DOHH2 (cell line): ENCODE results near the gene OXSR1.
"Not testable (repeated sequence)": the region's sequence is repeated elsewhere in the genome, so short reads cannot be mapped to it uniquely, and the experiment has no call there.

Experiments used
- H3F3A ChIP-seq: fragments of 200-600 bp; sonication (generic), shearing (Covaris generic); 2 replicates; pipeline ENCODE4 v1.6.0; 2016; ENCODE audit warnings: antibody characterized with exemption, mild to moderate bottlenecking; ENCODE audit not compliant: control insufficient read depth, insufficient read depth
- H3K27ac ChIP-seq: fragments of 200-600 bp; sonication (generic); 2 replicates; pipeline ENCODE4 v1.5.1; 2014; ENCODE audit warnings: low read depth, mild to moderate bottlenecking, low read length, moderate library complexity
- H3K27me3 ChIP-seq: fragments of 200-600 bp; sonication (generic); 2 replicates; pipeline ENCODE4 v1.6.1; 2014; ENCODE audit warnings: mild to moderate bottlenecking, low read length, mixed read lengths; ENCODE audit not compliant: control insufficient read depth
- H3K36me3 ChIP-seq: fragments of 200-600 bp; sonication (generic); 2 replicates; pipeline ENCODE4 v1.6.1; 2014; ENCODE audit warnings: mild to moderate bottlenecking, low read length, moderate library complexity, mixed read lengths; ENCODE audit not compliant: control insufficient read depth
- H3K4me1 ChIP-seq: fragments of 200-600 bp; sonication (generic); 2 replicates; pipeline ENCODE4 v1.6.1; 2014; ENCODE audit warnings: mild to moderate bottlenecking, low read length, mixed read lengths; ENCODE audit not compliant: control insufficient read depth
- H3K4me2 ChIP-seq: fragments of 200-600 bp; sonication (generic); 2 replicates; pipeline ENCODE4 v1.6.0; 2014; ENCODE audit warnings: mild to moderate bottlenecking, low read length, moderate library complexity
- H3K4me3 ChIP-seq: fragments of 200-600 bp; sonication (generic); 2 replicates; pipeline ENCODE4 v1.5.1; 2014; ENCODE audit warnings: mild to moderate bottlenecking, low read length, mixed read lengths
- H3K79me2 ChIP-seq: fragments of 200-600 bp; sonication (generic); 2 replicates; pipeline ENCODE4 v1.6.1; 2014; ENCODE audit warnings: mild to moderate bottlenecking, low read length, mixed read lengths; ENCODE audit not compliant: control insufficient read depth
- H3K9me2 ChIP-seq: fragments of 200-600 bp; sonication (generic); replicated peaks from 2 replicates; pipeline ENCODE4 v1.6.1; 2014; ENCODE audit warnings: mild to moderate bottlenecking, low read length, mixed read lengths; ENCODE audit not compliant: control insufficient read depth
- H3K9me3 ChIP-seq: fragments of 200-600 bp; sonication (generic); 2 replicates; pipeline ENCODE4 v1.6.1; 2014; ENCODE audit warnings: antibody characterized with exemption, low read length, mixed read lengths; ENCODE audit not compliant: control insufficient read depth, insufficient read depth
- H4K20me1 ChIP-seq: fragments of 200-600 bp; sonication (generic); 2 replicates; pipeline ENCODE4 v1.6.0; 2014; ENCODE audit warnings: low read depth, mild to moderate bottlenecking, antibody characterized with exemption, low read length, moderate library complexity; ENCODE audit not compliant: control insufficient read depth, insufficient read depth
- EZH2phosphoT487 ChIP-seq: fragments of 200-600 bp; sonication (generic); IDR thresholded peaks from 2 replicates; pipeline ENCODE4 v1.6.1; 2017; ENCODE audit warnings: borderline replicate concordance, mild to moderate bottlenecking, antibody characterized with exemption, low read length, moderate library complexity, mixed read lengths
- TF ChIP-seq, protein P1 (sequence below): fragments of 200-600 bp; sonication (generic); IDR thresholded peaks from one replicate; pipeline ENCODE4 v1.5.1; 2014; ENCODE audit warnings: antibody characterized with exemption, mild to moderate bottlenecking, low read depth, low read length; ENCODE audit not compliant: poor library complexity, severe bottlenecking

The OXSR1 gene

DNA sequence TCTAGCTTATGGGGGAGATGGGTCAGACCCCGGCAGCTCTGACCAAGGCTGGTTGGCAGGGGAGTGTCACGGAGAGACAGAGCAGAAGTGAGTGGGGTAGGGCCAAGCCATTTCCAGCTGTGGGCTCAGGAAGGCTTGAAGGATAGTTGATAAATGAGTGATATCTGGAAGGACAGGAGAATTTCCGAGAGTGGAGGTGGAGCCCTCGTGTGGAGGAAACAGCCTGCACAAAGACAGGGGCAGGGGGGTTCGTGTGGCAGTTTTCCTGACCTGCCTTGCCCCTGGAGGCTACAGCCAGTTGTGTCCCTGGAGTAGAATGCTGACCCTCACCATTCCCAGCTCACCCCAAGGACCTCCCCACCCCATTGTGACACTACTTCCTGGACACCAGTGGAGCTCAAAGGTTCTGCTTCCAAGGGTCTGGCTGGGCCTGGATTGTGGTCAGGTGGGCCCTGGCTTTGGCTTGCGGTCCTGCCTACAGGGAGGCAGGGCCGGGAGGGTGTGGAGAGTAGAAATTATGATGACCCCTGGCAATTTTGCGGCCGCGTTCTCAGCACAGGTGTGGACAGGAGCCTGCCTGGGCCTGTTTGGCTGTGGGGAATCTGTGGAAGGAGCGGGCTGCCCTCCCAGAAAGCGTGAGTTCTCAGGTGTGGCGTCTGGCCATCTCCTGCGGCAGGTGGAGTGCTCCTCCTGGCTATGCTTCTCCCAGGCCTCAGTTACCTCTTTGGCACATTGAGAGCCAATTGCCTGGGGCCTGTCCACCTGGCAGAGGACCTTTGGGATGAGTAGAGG, 116.8 kb downstream of the OXSR1 start, which contains the start of gene SLC22A14:
Gene SLC22A14 (plus strand): TSS at position 400 of the 792 bp plus-strand sequence. CDS start 23,733 bp downstream, outside the sequence.
- no peaks in the 10 kb centered on the region for H4K20me1 ChIP-seq
- H3K4me1 ChIP-seq: no peaks in the 10 kb centered on the region
- H3K27ac ChIP-seq: no peak within 1 kb of the TSS
- no peaks in the 10 kb centered on the region for H3K9me3 ChIP-seq
- H3K9me2 ChIP-seq: no peaks in the 10 kb centered on the region
- no peaks in the 10 kb centered on the region for H3K79me2 ChIP-seq
- H3K27me3 ChIP-seq: no peaks in the 10 kb centered on the region
- H3F3A ChIP-seq: no peaks in the 10 kb centered on the region
- H3K36me3 ChIP-seq: no peaks in the 10 kb centered on the region
- no peak within 1 kb of the TSS for H3K4me3 ChIP-seq
- no peak within 1 kb of the TSS for H3K4me2 ChIP-seq
- TF ChIP-seq EZH2phosphoT487: no peak
- TF ChIP-seq, protein P1, sequence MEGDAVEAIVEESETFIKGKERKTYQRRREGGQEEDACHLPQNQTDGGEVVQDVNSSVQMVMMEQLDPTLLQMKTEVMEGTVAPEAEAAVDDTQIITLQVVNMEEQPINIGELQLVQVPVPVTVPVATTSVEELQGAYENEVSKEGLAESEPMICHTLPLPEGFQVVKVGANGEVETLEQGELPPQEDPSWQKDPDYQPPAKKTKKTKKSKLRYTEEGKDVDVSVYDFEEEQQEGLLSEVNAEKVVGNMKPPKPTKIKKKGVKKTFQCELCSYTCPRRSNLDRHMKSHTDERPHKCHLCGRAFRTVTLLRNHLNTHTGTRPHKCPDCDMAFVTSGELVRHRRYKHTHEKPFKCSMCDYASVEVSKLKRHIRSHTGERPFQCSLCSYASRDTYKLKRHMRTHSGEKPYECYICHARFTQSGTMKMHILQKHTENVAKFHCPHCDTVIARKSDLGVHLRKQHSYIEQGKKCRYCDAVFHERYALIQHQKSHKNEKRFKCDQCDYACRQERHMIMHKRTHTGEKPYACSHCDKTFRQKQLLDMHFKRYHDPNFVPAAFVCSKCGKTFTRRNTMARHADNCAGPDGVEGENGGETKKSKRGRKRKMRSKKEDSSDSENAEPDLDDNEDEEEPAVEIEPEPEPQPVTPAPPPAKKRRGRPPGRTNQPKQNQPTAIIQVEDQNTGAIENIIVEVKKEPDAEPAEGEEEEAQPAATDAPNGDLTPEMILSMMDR: peak; percentile 48

DNA sequence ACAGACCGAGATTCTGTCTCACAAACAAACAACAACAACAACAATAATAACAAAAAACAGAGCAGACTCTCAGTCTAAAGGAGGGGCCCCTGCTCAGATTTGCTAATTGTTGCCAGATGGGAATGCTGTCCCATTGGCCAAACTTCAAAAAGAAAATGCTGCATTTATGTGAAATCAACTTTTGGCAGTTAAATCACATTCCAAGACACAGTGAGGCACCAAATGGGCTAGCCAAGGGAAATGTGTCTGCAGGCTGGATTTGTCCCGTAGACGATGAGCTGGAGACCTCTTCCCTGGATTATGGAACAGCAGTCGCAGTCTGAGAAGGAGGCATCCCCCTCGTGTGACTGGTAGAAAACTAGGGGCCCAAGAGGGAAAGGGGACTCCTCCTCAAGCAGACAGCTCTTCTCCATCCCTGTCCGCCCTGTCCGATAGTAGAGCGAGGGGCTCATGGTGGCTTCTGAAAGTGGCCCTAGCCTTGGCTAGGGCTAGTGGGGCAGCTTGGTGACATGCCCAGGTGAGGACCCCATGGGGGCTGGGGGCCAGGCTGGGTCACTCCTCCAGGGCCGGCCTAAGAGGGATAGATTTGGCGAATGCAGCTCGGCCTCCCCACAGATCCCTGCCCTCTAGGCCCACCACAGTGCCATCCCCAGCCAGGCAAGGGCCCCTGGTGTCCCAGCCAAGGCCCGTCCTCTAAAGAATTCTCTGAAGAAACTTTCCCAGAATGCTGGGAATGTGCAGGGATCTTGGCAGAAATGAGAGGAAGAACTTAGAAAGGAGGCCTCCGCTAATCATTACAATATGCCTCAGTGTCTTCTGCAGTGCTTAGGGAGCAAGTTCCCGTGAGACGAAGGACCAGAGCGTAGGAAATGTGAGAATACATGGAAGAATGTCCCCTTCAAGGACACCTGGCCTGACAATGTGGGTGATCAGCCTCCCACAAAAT, 118.7 kb downstream of the OXSR1 start:
- Histone ChIP-seq H3K79me2 (no peaks in the 10 kb centered on the region), H3K4me2 (no peak overlapping the region), H3K9me2 (no peaks in the 10 kb centered on the region), H3K4me1 (no peaks in the 10 kb centered on the region), H3K36me3 (no peaks in the 10 kb centered on the region), H3K9me3 (no peaks in the 10 kb centered on the region), H3K27me3 (no peaks in the 10 kb centered on the region), H4K20me1 (no peaks in the 10 kb centered on the region), H3K27ac (no peak overlapping the region), H3F3A (no peaks in the 10 kb centered on the region), H3K4me3 (no peak overlapping the region)
- TF ChIP-seq, protein P1: no peak
- TF ChIP-seq EZH2phosphoT487: no peak

DNA sequence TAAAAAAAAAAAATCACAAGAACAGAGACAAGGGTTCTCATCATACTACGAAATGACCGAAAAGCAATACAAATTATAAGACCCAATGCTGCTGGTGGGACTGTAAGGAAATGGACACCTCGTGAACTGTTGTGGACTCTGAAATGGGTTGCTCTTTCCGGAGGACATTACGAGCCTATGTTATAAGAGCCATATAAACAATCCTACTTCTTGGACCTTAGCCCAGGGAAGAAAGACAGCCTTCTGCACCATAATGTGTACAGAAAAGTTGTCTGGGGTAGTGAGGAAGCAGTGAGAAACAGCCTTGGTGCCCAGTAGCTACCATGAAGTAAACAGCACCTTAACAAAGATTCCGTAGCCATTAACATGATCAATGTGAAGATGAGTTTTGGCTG, 119.4 kb downstream of the OXSR1 start:
- no peaks in the 10 kb centered on the region for H3K4me1 ChIP-seq
- H4K20me1 ChIP-seq: no peaks in the 10 kb centered on the region
- no peaks in the 10 kb centered on the region for H3F3A ChIP-seq
- H3K36me3 ChIP-seq: no peaks in the 10 kb centered on the region
- no peak overlapping the region for H3K4me2 ChIP-seq
- no peak overlapping the region for H3K4me3 ChIP-seq
- no peak for TF ChIP-seq EZH2phosphoT487
- TF ChIP-seq, protein P1: no peak
- no peak overlapping the region for H3K27ac ChIP-seq
- no peaks in the 10 kb centered on the region for H3K9me3 ChIP-seq
- no peaks in the 10 kb centered on the region for H3K27me3 ChIP-seq
- H3K9me2 ChIP-seq: no peaks in the 10 kb centered on the region
- H3K79me2 ChIP-seq: no peaks in the 10 kb centered on the region

GRCh38 chr3:38289286-38290217, 124.2 kb downstream of the OXSR1 start:
- not testable (repeated sequence) for H3K9me3 ChIP-seq, H3F3A ChIP-seq, H3K9me2 ChIP-seq, H3K36me3 ChIP-seq, H3K4me1 ChIP-seq, H3K79me2 ChIP-seq, H4K20me1 ChIP-seq, H3K4me3 ChIP-seq, H3K27ac ChIP-seq, H3K4me2 ChIP-seq, H3K27me3 ChIP-seq

DNA sequence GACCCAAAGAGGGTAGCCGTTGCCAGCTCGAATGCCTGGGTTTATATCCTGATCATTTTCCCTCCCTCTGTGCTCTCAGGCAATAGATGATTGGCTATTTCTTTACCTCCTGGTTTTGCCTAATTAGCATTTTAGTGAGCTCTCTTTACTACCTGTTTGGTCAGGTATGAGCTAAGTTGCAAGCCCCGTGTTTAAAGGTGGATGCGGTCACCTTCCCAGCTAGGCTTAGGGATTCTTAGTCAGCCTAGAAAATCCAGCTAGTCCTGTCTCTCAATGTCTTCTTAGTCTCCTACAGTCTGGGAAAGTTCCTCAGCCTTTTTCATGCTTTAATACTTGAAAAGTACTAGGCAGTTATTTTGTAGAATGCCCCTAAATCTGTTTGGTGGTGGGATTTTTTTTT, 131.7 kb downstream of the OXSR1 start:
- not testable (repeated sequence) for H3F3A ChIP-seq, H3K27ac ChIP-seq, H3K9me3 ChIP-seq, H3K4me1 ChIP-seq, H3K36me3 ChIP-seq, H3K4me3 ChIP-seq, H3K79me2 ChIP-seq, H4K20me1 ChIP-seq, H3K9me2 ChIP-seq, H3K4me2 ChIP-seq, H3K27me3 ChIP-seq
